GM13976 (cell line): ENCODE results near the gene HEMK1.

ENCODE experiments used
- DNase-seq: peaks from one replicate; pipeline ENCODE4 v3.0.0; 2012; ENCODE audit warnings: low spot score
- in situ Hi-C: fragments of 300-500 bp; cut with MboI; formaldehyde crosslinking; loops from one replicate; pipeline ENCODE4 v1.12.0; 2022; ENCODE audit warnings: low sequenced_read_pairs, mixed read lengths, inconsistent platforms; ENCODE audit not compliant: unreplicated experiment
- TF ChIP-seq, protein P1 (sequence below): IDR thresholded peaks from 2 replicates; pipeline ENCODE4 v1.5.1; 2012; ENCODE audit warnings: borderline replicate concordance, mild to moderate bottlenecking; ENCODE audit not compliant: insufficient read depth; ENCODE audit errors: extremely low read depth, missing control alignments, control extremely low read depth

HEMK1 gene

DNA sequence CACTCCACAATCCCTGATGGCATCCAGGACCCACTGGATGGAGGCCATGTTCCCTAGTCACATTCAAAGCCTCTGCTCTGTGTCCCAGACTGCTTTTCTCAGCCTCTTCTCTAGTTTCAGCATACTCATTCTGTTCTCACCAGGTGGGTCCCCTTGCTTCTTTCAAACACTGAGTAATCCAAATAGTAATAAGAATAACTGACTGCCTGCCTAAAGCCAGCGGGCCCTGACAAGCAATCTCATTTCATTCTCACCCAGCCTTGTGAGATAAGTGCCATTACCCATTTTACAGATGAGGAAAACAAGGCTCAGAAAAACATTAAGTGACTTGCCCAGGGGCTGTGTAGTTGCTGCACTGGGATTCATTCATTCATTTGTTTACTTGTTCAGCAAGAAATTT, 73.1 kb downstream of the HEMK1 start:
- in situ Hi-C loops = no loop called here
- TF ChIP-seq, protein P1, sequence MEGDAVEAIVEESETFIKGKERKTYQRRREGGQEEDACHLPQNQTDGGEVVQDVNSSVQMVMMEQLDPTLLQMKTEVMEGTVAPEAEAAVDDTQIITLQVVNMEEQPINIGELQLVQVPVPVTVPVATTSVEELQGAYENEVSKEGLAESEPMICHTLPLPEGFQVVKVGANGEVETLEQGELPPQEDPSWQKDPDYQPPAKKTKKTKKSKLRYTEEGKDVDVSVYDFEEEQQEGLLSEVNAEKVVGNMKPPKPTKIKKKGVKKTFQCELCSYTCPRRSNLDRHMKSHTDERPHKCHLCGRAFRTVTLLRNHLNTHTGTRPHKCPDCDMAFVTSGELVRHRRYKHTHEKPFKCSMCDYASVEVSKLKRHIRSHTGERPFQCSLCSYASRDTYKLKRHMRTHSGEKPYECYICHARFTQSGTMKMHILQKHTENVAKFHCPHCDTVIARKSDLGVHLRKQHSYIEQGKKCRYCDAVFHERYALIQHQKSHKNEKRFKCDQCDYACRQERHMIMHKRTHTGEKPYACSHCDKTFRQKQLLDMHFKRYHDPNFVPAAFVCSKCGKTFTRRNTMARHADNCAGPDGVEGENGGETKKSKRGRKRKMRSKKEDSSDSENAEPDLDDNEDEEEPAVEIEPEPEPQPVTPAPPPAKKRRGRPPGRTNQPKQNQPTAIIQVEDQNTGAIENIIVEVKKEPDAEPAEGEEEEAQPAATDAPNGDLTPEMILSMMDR = no peak
- DNase-seq = no peak

DNA sequence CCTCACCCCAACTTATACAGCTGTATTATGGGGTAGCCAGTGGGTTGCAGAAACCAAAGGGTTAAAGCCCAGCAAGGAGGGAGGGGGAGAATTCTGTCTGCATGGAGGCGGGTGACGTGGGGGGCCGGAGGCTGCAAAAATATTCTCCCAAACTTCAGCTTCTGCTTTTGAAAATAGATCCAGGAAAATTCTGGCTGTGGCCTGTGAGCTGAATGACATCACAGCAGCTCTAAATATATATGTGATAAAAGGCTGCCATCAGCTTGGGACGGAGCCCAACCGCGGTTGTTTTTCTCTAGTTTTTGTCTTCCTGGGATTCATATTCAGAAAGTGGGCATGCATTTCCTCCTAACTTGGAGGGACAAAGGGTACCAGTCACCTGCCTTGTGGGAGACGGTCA, 75.2 kb downstream of the HEMK1 start:
- DNase-seq = no peak
- TF ChIP-seq, protein P1 = no peak
- in situ Hi-C loops = no loop called here

DNA sequence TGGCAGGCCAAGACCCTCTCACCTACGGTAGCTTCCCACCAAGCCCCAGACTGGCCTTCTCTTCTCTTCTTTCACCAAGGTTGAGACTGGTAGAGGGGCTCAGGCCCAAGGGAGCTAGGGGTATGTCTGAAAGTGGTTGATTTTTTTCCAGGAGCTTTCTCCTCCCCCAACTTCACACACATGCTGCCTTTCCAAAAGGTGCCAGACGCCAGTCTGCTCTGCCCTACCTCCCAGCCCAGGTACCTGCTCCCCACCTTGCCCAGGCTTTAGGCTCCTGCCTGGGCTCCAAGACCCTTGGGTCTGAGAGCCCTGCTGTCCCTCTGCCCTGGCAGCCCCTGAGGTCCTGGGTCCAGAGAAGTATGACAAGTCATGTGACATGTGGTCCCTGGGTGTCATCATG, 76.1 kb downstream of the HEMK1 start:
- TF ChIP-seq, protein P1 = no peak
- DNase-seq = no peak
- in situ Hi-C loops = no loop called here
